Peyer's patch (tissue), 4 donors: ENCODE measurements around the gene SNAPIN. TPM values are rescaled to one million over a fixed set of nuclear protein-coding genes. Genes with fewer than 3 reads are reported as not detected.

ENCODE experiments used
- DNase-seq, 3 donors: peaks; one replicate each; pipeline ENCODE4 v3.0.0-alpha.2; 2017 to 2019
- H3K27ac ChIP-seq, 4 donors: fragments of 200-600 bp; sonication (generic); one replicate each; pipeline ENCODE4 v1.5.1; 2016 to 2019
- H3K27me3 ChIP-seq, 2 donors: fragments of 200-600 bp; sonication (generic); one replicate each; pipeline ENCODE4 v1.5.1; 2019
- H3K36me3 ChIP-seq, 3 donors: fragments of 200-600 bp; sonication (generic); one replicate each; pipeline ENCODE4 v1.5.1; 2016 to 2019
- H3K4me1 ChIP-seq, 4 donors: fragments of 200-600 bp; sonication (generic); one replicate each; pipeline ENCODE4 v1.5.1; 2016 to 2019
- H3K4me3 ChIP-seq, 4 donors: fragments of 200-600 bp; sonication (generic); 1 replicate in 3 of 4; 2 replicates in 1 of 4; pipeline ENCODE4 v1.5.1; 2016 to 2019; ENCODE audit warnings: mild to moderate bottlenecking in 1 of 4
- H3K9me3 ChIP-seq, 4 donors: fragments of 200-600 bp; sonication (generic); one replicate each; pipeline ENCODE4 v1.5.1; 2016 to 2019; ENCODE audit warnings: mild to moderate bottlenecking in 1 of 4
- CTCF ChIP-seq, 6 experiments: fragments of 450-650 bp in 4 of 6; fragments of 200-600 bp in 2 of 6; sonication (generic) in 1 of 6; IDR thresholded peaks; one replicate each; pipeline ENCODE4 v1.5.1; 2017 to 2019; ENCODE audit warnings: antibody characterized with exemption in 6 of 6, mild to moderate bottlenecking in 3 of 6, moderate library complexity in 1 of 6
- POLR2A ChIP-seq, 2 donors: fragments of 450-650 bp; IDR thresholded peaks; one replicate each; pipeline ENCODE4 v1.5.1; 2017; ENCODE audit warnings: antibody characterized with exemption in 2 of 2, mild to moderate bottlenecking in 2 of 2, moderate library complexity in 2 of 2
- total RNA-seq, 4 donors: library from RNA; depleted of rRNA; stranded (reverse); fragments of >200 nt; gene quantifications; one replicate each; pipeline ENCODE4 v1.1.0, GENCODE V29; 2016

The SNAPIN gene
- total RNA-seq, 4 donors from 2014 or later: 15.4 to 29.7 (median 28.1) TPM

DNA sequence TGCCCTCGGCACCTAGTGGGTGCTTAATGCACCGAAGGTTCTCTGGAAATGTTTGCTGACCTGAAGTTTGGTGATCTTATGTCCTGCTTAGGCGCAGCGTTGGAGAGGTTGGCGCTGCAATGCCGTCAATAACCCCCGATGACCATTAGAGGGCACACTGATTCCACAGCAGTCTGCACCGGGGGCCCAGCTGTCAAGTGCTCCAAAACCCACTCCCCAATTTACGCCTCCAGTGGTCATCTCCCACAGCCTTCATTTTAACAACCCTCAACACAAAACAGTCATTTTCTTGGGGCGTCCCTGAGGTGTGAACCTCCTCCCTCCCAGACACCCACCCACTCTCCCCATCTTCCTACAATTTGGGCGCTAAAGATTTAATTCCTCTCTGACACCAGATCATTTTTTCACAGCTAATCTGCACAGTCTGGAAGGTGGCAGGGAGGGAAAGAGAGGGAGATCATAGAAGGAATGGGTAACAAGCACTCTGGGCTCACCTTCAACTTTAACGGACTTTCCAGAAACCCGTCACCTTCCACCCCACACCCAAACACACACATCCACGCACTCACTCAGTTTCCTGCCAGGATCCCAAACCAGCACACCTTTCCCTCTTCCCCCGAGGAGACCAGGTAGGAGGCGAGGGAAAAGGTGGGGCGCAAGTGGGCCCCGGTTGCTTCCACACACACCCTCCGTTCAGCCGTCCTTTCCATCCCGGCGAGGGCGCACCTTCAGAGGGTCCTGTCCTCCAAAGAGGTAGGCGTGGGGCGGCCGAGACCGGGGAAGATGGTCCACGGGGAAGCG lies 19.4 kb downstream of the SNAPIN start:
- H3K27me3 ChIP-seq: peaks cover 0 to 22% of the 10 kb centered on the region in 2 donors
- DNase-seq: peak in 2 of 3 donors; percentile 41 to 70
- peaks cover 3 to 25% (median 19%) of the 10 kb centered on the region in 4 donors for H3K4me1 ChIP-seq
- TF ChIP-seq POLR2A (IDR thresholded peaks at IDR 0.05) (no peak), CTCF (IDR thresholded peaks at IDR 0.05) (peak; percentile 52 to 85 (median 70))
- H3K36me3 ChIP-seq: no peaks in the 10 kb centered on the region
- H3K27ac ChIP-seq: peak overlapping the region in 2 of 4 donors; percentile 39 to 49
- peak overlapping the region; percentile 24 to 60 (median 47) for H3K4me3 ChIP-seq
- H3K9me3 ChIP-seq: no peaks in the 10 kb centered on the region

- DNase-seq: peak; percentile 37 to 67 (median 59)
- Histone ChIP-seq H3K4me3 (peak within 1 kb of the TSS; percentile 24 to 60 (median 47)), H3K27ac (peak within 1 kb of the TSS in 3 of 4 donors; percentile 20 to 49 (median 39))
These were observed 20.2 kb downstream of the SNAPIN start, which contains the start of gene NPR1 for GRCh38 chr1:153678519-153679336. NPR1 (plus strand) TSS chr1:153678688; CDS start chr1:153679109, 421 bp downstream.

GRCh38 chr1:153679337-153680119 lies 21.0 kb downstream of the SNAPIN start:
- Histone ChIP-seq H3K27ac (peak overlapping the region in 3 of 4 donors; percentile 20 to 49 (median 39)), H3K36me3 (no peaks in the 10 kb centered on the region), H3K4me1 (peaks cover 3 to 25% (median 19%) of the 10 kb centered on the region in 4 donors), H3K4me3 (peak overlapping the region; percentile 24 to 60 (median 47)), H3K27me3 (peaks cover 0 to 22% of the 10 kb centered on the region in 2 donors), H3K9me3 (no peaks in the 10 kb centered on the region)
- TF ChIP-seq POLR2A (IDR thresholded peaks at IDR 0.05) (no peak), CTCF (IDR thresholded peaks at IDR 0.05) (no peak)
- DNase-seq: no peak

More at GRCh38 chr1:153678519-153679336, 20.2 kb downstream of the SNAPIN start, which contains the start of gene NPR1:
- Histone ChIP-seq H3K27me3 (peaks cover 0 to 22% of the 10 kb centered on the region in 2 donors), H3K9me3 (no peaks in the 10 kb centered on the region), H3K36me3 (no peaks in the 10 kb centered on the region), H3K4me1 (peaks cover 3 to 25% (median 19%) of the 10 kb centered on the region in 4 donors)
- TF ChIP-seq POLR2A (IDR thresholded peaks at IDR 0.05) (no peak), CTCF (IDR thresholded peaks at IDR 0.05) (no peak)

DNA sequence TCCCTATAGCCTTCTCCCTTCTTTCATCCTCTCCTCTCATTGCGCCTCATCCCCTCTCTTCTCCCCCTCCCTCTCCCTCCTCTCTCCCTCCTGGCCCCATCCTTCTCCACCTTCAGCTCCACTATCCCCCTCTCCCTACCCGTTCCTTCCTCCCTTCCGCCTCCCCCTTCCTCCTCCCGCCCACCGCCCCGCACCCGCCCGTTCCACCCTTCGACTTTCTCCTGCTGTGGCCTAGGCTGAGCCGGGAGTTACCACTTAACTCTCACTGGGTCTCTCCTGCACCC lies 21.6 kb downstream of the SNAPIN start:
- DNase-seq: no peak
- no peak for TF ChIP-seq CTCF (IDR thresholded peaks at IDR 0.05)
- H3K9me3 ChIP-seq: no peaks in the 10 kb centered on the region
- H3K4me1 ChIP-seq: peaks cover 3 to 25% (median 19%) of the 10 kb centered on the region in 4 donors
- peak overlapping the region in 1 of 4 donors; percentile 60 for H3K4me3 ChIP-seq
- H3K27me3 ChIP-seq: peaks cover 0 to 22% of the 10 kb centered on the region in 2 donors
- no peak overlapping the region for H3K27ac ChIP-seq
- no peaks in the 10 kb centered on the region for H3K36me3 ChIP-seq

DNA sequence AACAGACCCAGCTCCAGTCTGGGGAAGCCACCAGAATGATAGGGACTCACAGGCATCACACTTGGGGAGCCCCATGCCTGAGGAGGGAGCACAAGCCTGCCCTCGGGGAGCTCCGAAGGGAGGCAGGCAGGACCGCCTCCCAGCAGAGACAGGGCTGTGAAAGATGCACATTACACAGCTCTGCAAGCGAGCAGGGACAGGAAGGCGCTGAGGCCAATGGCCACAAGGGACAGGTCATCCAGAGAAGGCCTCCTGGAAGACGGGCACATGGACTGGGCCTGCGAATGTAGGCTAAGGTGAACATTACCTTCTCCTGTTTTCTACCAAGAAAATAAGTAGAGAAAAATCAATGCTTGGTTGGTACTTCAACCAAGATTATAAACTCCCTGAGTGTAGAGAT lies 24.2 kb downstream of the SNAPIN start:
- Histone ChIP-seq H3K27ac (no peak overlapping the region), H3K27me3 (peaks cover 0 to 22% of the 10 kb centered on the region in 2 donors), H3K9me3 (no peaks in the 10 kb centered on the region), H3K4me3 (no peak overlapping the region), H3K4me1 (peaks cover 3 to 22% (median 17%) of the 10 kb centered on the region in 4 donors), H3K36me3 (no peaks in the 10 kb centered on the region)
- no peak for TF ChIP-seq POLR2A (IDR thresholded peaks at IDR 0.05)
- no peak for TF ChIP-seq CTCF (IDR thresholded peaks at IDR 0.05)
- no peak for DNase-seq
